ENCODE measurements around the gene NTN1.
A peak's percentile ranks its signal among the peaks of the same experiment; 100 is the strongest.

DNA sequence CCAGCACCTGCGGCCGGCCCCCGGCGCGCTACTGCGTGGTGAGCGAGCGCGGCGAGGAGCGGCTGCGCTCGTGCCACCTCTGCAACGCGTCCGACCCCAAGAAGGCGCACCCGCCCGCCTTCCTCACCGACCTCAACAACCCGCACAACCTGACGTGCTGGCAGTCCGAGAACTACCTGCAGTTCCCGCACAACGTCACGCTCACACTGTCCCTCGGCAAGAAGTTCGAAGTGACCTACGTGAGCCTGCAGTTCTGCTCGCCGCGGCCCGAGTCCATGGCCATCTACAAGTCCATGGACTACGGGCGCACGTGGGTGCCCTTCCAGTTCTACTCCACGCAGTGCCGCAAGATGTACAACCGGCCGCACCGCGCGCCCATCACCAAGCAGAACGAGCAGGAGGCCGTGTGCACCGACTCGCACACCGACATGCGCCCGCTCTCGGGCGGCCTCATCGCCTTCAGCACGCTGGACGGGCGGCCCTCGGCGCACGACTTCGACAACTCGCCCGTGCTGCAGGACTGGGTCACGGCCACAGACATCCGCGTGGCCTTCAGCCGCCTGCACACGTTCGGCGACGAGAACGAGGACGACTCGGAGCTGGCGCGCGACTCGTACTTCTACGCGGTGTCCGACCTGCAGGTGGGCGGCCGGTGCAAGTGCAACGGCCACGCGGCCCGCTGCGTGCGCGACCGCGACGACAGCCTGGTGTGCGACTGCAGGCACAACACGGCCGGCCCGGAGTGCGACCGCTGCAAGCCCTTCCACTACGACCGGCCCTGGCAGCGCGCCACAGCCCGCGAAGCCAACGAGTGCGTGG lies 1.5 kb downstream of the NTN1 start:
- TF ChIP-seq, protein P1, sequence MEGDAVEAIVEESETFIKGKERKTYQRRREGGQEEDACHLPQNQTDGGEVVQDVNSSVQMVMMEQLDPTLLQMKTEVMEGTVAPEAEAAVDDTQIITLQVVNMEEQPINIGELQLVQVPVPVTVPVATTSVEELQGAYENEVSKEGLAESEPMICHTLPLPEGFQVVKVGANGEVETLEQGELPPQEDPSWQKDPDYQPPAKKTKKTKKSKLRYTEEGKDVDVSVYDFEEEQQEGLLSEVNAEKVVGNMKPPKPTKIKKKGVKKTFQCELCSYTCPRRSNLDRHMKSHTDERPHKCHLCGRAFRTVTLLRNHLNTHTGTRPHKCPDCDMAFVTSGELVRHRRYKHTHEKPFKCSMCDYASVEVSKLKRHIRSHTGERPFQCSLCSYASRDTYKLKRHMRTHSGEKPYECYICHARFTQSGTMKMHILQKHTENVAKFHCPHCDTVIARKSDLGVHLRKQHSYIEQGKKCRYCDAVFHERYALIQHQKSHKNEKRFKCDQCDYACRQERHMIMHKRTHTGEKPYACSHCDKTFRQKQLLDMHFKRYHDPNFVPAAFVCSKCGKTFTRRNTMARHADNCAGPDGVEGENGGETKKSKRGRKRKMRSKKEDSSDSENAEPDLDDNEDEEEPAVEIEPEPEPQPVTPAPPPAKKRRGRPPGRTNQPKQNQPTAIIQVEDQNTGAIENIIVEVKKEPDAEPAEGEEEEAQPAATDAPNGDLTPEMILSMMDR (IDR thresholded peaks at IDR 0.05), result no peak
- peak; percentile 11 for TF ChIP-seq POLR2AphosphoS5 (IDR thresholded peaks at IDR 0.05)
- no peak for TF ChIP-seq EP300 (IDR thresholded peaks at IDR 0.05)
- no peak for TF ChIP-seq POLR2A (IDR thresholded peaks at IDR 0.05)

Data from gastroesophageal sphincter (tissue), 3 donors.